Activated CD8-positive, alpha-beta memory T cell treated with anti-CD3 and anti-CD28 coated beads for 4 hours (primary cell): ENCODE measurements around the gene ZNF674.
"Not testable (repeated sequence)": the region's sequence is repeated elsewhere in the genome, so short reads cannot be mapped to it uniquely, and the experiment has no call there.

Experiments used
- DNase-seq, 2 donors: peaks; one replicate each; pipeline ENCODE4 v3.0.0-alpha.2; 2020; ENCODE audit warnings: low read depth in 2 of 2

ZNF674 gene

GRCh38 chrX:46569621-46570020 lies 24.4 kb upstream of the ZNF674 start:
- DNase-seq: no peak

- no peak for DNase-seq
Measured at GRCh38 chrX:46567388-46567787, 22.2 kb upstream of the ZNF674 start.

GRCh38 chrX:46561824-46562657 lies 16.8 kb upstream of the ZNF674 start:
- DNase-seq: no peak

GRCh38 chrX:46559062-46559461 lies 13.8 kb upstream of the ZNF674 start:
- no peak for DNase-seq

- DNase-seq: no peak
Measured at GRCh38 chrX:46554942-46555341, 9.7 kb upstream of the ZNF674 start.

- DNase-seq: no peak
Measured at GRCh38 chrX:46553935-46554334, 8.7 kb upstream of the ZNF674 start.

GRCh38 chrX:46551494-46552128 lies 6.4 kb upstream of the ZNF674 start:
- DNase-seq: no peak

GRCh38 chrX:46549914-46550313 lies 4.7 kb upstream of the ZNF674 start:
- no peak for DNase-seq

- DNase-seq: no peak
Measured at GRCh38 chrX:46547857-46548256, 2.6 kb upstream of the ZNF674 start.

- DNase-seq: not testable (repeated sequence)
Measured at GRCh38 chrX:46544527-46544926, 694 bp downstream of the ZNF674 start.

- no peak for DNase-seq
Measured at GRCh38 chrX:46543441-46543840, 1.8 kb downstream of the ZNF674 start.

- no peak for DNase-seq
Measured at GRCh38 chrX:46531442-46531841, 13.8 kb downstream of the ZNF674 start.

- DNase-seq: not testable (repeated sequence)
Measured at GRCh38 chrX:46530404-46530908, 14.8 kb downstream of the ZNF674 start.

GRCh38 chrX:46529740-46530403 lies 15.3 kb downstream of the ZNF674 start:
- DNase-seq: not testable (repeated sequence)

- not testable (repeated sequence) for DNase-seq
Measured at GRCh38 chrX:46528640-46529039, 16.6 kb downstream of the ZNF674 start.

GRCh38 chrX:46506076-46506475 lies 39.1 kb downstream of the ZNF674 start:
- no peak for DNase-seq

- no peak for DNase-seq
Measured at GRCh38 chrX:46502848-46503247, 42.4 kb downstream of the ZNF674 start.

- DNase-seq: no peak
Measured at GRCh38 chrX:46500054-46500453, 45.2 kb downstream of the ZNF674 start.

GRCh38 chrX:46488712-46489111 lies 56.5 kb downstream of the ZNF674 start:
- no peak for DNase-seq

GRCh38 chrX:46485897-46486296 lies 59.3 kb downstream of the ZNF674 start:
- no peak for DNase-seq

GRCh38 chrX:46478634-46479033 lies 66.6 kb downstream of the ZNF674 start:
- DNase-seq: not testable (repeated sequence)

GRCh38 chrX:46477435-46477834 lies 67.8 kb downstream of the ZNF674 start:
- no peak for DNase-seq

- DNase-seq: no peak
Measured at GRCh38 chrX:46465203-46465602, 80.0 kb downstream of the ZNF674 start.
